ENCODE data around the gene AGAP3. TPM values are rescaled to one million over a fixed set of nuclear protein-coding genes. Genes with fewer than 3 reads are reported as not detected.
A peak's percentile ranks its signal among the peaks of the same experiment; 100 is the strongest.

The AGAP3 gene
- total RNA-seq, 1 experiment from 2014 or later, result 63.3 TPM

GRCh38 chr7:151178831-151179230, 92.6 kb downstream of the AGAP3 start:
- Histone ChIP-seq H3K36me3 (replicated peaks; ENCODE audit: control insufficient read depth, insufficient read depth, low read length) (no peaks in the 10 kb centered on the region), H3K27me3 (ENCODE audit: control insufficient read depth, insufficient read depth, low read length) (peaks cover 4% of the 10 kb centered on the region), H3K4me3 (ENCODE audit: insufficient read depth, low read depth, low read length) (no peak overlapping the region)
- DNase-seq, result peak; percentile 32

GRCh38 chr7:151179287-151179860, 93.1 kb downstream of the AGAP3 start:
- no peak overlapping the region for H3K4me3 ChIP-seq (ENCODE audit: insufficient read depth, low read depth, low read length)
- no peak for DNase-seq
- H3K27me3 ChIP-seq (ENCODE audit: control insufficient read depth, insufficient read depth, low read length), result peaks cover 4% of the 10 kb centered on the region
- no peaks in the 10 kb centered on the region for H3K36me3 ChIP-seq (replicated peaks; ENCODE audit: control insufficient read depth, insufficient read depth, low read length)

GRCh38 chr7:151179946-151180345, 93.7 kb downstream of the AGAP3 start:
- peak; percentile 25 for DNase-seq
- peaks cover 4% of the 10 kb centered on the region for H3K27me3 ChIP-seq (ENCODE audit: control insufficient read depth, insufficient read depth, low read length)
- H3K36me3 ChIP-seq (replicated peaks; ENCODE audit: control insufficient read depth, insufficient read depth, low read length), result no peaks in the 10 kb centered on the region
- no peak overlapping the region for H3K4me3 ChIP-seq (ENCODE audit: insufficient read depth, low read depth, low read length)

GRCh38 chr7:151181011-151181431, 94.7 kb downstream of the AGAP3 start:
- Histone ChIP-seq H3K27me3 (ENCODE audit: control insufficient read depth, insufficient read depth, low read length) (peaks cover 2% of the 10 kb centered on the region), H3K4me3 (ENCODE audit: insufficient read depth, low read depth, low read length) (no peak overlapping the region), H3K36me3 (replicated peaks; ENCODE audit: control insufficient read depth, insufficient read depth, low read length) (no peaks in the 10 kb centered on the region)
- DNase-seq, result peak; percentile 38

GRCh38 chr7:151185762-151186639, 99.7 kb downstream of the AGAP3 start:
- Histone ChIP-seq H3K27me3 (ENCODE audit: control insufficient read depth, insufficient read depth, low read length) (peaks cover 3% of the 10 kb centered on the region; the same call in 1 of the 2 replicates), H3K4me3 (ENCODE audit: insufficient read depth, low read depth, low read length) (no peak overlapping the region), H3K36me3 (replicated peaks; ENCODE audit: control insufficient read depth, insufficient read depth, low read length) (no peaks in the 10 kb centered on the region)
- no peak for DNase-seq

GRCh38 chr7:151186640-151187408, 100.5 kb downstream of the AGAP3 start, which contains the start of gene ASB10:
Gene ASB10 (minus strand): TSS chr7:151187250. CDS start chr7:151187130, 120 bp downstream.
- H3K4me3 ChIP-seq (ENCODE audit: insufficient read depth, low read depth, low read length), result no peak within 1 kb of the TSS
- peaks cover 3% of the 10 kb centered on the region; the same call in 1 of the 2 replicates for H3K27me3 ChIP-seq (ENCODE audit: control insufficient read depth, insufficient read depth, low read length)
- H3K36me3 ChIP-seq (replicated peaks; ENCODE audit: control insufficient read depth, insufficient read depth, low read length), result no peaks in the 10 kb centered on the region
- no peak for DNase-seq

- Histone ChIP-seq H3K27me3 (ENCODE audit: control insufficient read depth, insufficient read depth, low read length) (peaks cover 3% of the 10 kb centered on the region; the same call in 1 of the 2 replicates), H3K36me3 (replicated peaks; ENCODE audit: control insufficient read depth, insufficient read depth, low read length) (no peaks in the 10 kb centered on the region), H3K4me3 (ENCODE audit: insufficient read depth, low read depth, low read length) (no peak overlapping the region)
- no peak for DNase-seq
Observed at GRCh38 chr7:151187409-151188251, 101.4 kb downstream of the AGAP3 start.

- no peaks in the 10 kb centered on the region for H3K36me3 ChIP-seq (replicated peaks; ENCODE audit: control insufficient read depth, insufficient read depth, low read length)
- no peak overlapping the region for H3K4me3 ChIP-seq (ENCODE audit: insufficient read depth, low read depth, low read length)
- peaks cover 3% of the 10 kb centered on the region; the same call in 1 of the 2 replicates for H3K27me3 ChIP-seq (ENCODE audit: control insufficient read depth, insufficient read depth, low read length)
- DNase-seq, result no peak
Observed at GRCh38 chr7:151188252-151188542, 101.9 kb downstream of the AGAP3 start.

GRCh38 chr7:151189038-151189437, 102.8 kb downstream of the AGAP3 start:
- Histone ChIP-seq H3K36me3 (replicated peaks; ENCODE audit: control insufficient read depth, insufficient read depth, low read length) (no peaks in the 10 kb centered on the region), H3K27me3 (ENCODE audit: control insufficient read depth, insufficient read depth, low read length) (peaks cover 3% of the 10 kb centered on the region; the same call in 1 of the 2 replicates), H3K4me3 (ENCODE audit: insufficient read depth, low read depth, low read length) (no peak overlapping the region)
- DNase-seq, result no peak

- Histone ChIP-seq H3K4me3 (ENCODE audit: insufficient read depth, low read depth, low read length) (no peak overlapping the region), H3K27me3 (ENCODE audit: control insufficient read depth, insufficient read depth, low read length) (peaks cover 3% of the 10 kb centered on the region; the same call in 1 of the 2 replicates), H3K36me3 (replicated peaks; ENCODE audit: control insufficient read depth, insufficient read depth, low read length) (no peaks in the 10 kb centered on the region)
- DNase-seq, result peak; percentile 61
Observed at GRCh38 chr7:151191544-151191943, 105.3 kb downstream of the AGAP3 start.

GRCh38 chr7:151192002-151192539, 105.8 kb downstream of the AGAP3 start:
- peaks cover 3% of the 10 kb centered on the region; the same call in 1 of the 2 replicates for H3K27me3 ChIP-seq (ENCODE audit: control insufficient read depth, insufficient read depth, low read length)
- no peak overlapping the region for H3K4me3 ChIP-seq (ENCODE audit: insufficient read depth, low read depth, low read length)
- H3K36me3 ChIP-seq (replicated peaks; ENCODE audit: control insufficient read depth, insufficient read depth, low read length), result no peaks in the 10 kb centered on the region
- peak; percentile 50 for DNase-seq

GRCh38 chr7:151193203-151193978, 107.1 kb downstream of the AGAP3 start:
- Histone ChIP-seq H3K36me3 (replicated peaks; ENCODE audit: control insufficient read depth, insufficient read depth, low read length) (no peaks in the 10 kb centered on the region), H3K4me3 (ENCODE audit: insufficient read depth, low read depth, low read length) (no peak overlapping the region), H3K27me3 (ENCODE audit: control insufficient read depth, insufficient read depth, low read length) (peaks cover 3% of the 10 kb centered on the region; the same call in 1 of the 2 replicates)
- peak; percentile 26 for DNase-seq

Data from H7 (cell line).